Muscle layer of duodenum (tissue), 2 donors: ENCODE measurements around the gene POLR2H.

Source experiments
- H3K27ac ChIP-seq: one replicate; pipeline ENCODE4 v1.7.0; 2013; ENCODE audit warnings: mild to moderate bottlenecking, low read length
- H3K27me3 ChIP-seq: one replicate; pipeline ENCODE4 v1.7.0; 2013; ENCODE audit warnings: low read depth, mild to moderate bottlenecking, control low read depth, low read length
- H3K36me3 ChIP-seq, 2 donors: one replicate each; pipeline ENCODE4 v1.7.0; 2013; ENCODE audit warnings: low read length in 2 of 2, control low read depth in 1 of 2, mild to moderate bottlenecking in 1 of 2; ENCODE audit not compliant: insufficient read depth in 2 of 2, control insufficient read depth in 1 of 2
- H3K4me1 ChIP-seq, 2 donors: one replicate each; pipeline ENCODE4 v1.7.0; 2013; ENCODE audit warnings: low read length in 2 of 2, mild to moderate bottlenecking in 2 of 2, control low read depth in 1 of 2, moderate library complexity in 1 of 2; ENCODE audit not compliant: insufficient read depth in 2 of 2, control insufficient read depth in 1 of 2
- H3K4me3 ChIP-seq, 2 donors: one replicate each; pipeline ENCODE4 v1.7.0; 2013; ENCODE audit warnings: low read length in 2 of 2, low read depth in 1 of 2, mild to moderate bottlenecking in 1 of 2
- H3K9me3 ChIP-seq, 2 donors: one replicate each; pipeline ENCODE4 v1.7.0; 2013; ENCODE audit warnings: low read length in 2 of 2, control low read depth in 1 of 2, mild to moderate bottlenecking in 1 of 2; ENCODE audit not compliant: control insufficient read depth in 1 of 2
- donor health status: healthy.

The POLR2H gene

DNA sequence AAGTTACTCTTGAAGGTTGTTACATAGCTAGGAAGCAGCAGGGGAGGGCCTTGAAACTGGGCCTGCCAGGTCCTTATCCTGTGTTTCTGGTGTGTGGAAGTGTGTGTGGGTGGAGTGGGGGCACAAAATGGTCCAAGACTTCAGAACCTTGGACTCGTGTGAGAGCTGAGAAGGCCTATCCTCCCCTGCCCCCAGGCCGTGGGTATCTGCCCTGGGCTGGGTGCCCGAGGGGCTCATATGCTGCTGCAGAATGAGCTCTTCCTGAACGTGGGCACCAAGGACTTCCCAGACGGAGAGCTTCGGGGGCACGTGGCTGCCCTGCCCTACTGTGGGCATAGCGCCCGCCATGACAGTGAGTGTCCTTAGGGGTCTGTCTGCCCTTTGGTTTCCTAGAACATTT is 22.8 kb downstream of the POLR2H start:
- Histone ChIP-seq H3K9me3 (no peaks in the 10 kb centered on the region), H3K4me3 (no peak overlapping the region), H3K27me3 (peaks cover 8% of the 10 kb centered on the region), H3K36me3 (peaks cover 0 to 6% of the 10 kb centered on the region in 2 donors), H3K27ac (no peak overlapping the region), H3K4me1 (peaks cover 0 to 13% of the 10 kb centered on the region in 2 donors)

DNA sequence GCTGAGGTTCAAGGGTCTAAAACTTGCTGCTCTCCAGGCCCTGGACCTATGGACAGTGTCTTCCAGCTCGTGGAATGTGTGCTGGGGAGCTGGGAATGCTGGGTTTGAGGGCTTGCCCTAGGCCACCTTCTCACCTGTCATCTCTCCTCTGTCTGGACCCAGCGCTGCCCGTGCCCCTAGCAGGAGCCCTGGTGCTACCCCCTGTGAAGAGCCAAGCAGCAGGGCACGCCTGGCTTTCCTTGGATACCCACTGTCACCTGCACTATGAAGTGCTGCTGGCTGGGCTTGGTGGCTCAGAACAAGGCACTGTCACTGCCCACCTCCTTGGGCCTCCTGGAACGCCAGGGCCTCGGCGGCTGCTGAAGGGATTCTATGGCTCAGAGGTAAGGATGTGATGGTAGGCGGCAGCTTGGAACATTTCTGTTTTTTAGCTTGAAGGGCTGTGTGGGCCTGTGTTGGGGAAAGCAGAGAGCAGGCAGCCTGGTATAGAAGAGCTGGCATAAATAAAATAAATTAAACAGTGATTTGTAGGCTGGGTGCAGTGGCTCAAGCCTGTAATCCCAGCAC is 23.4 kb downstream of the POLR2H start:
- Histone ChIP-seq H3K9me3 (no peaks in the 10 kb centered on the region), H3K27ac (no peak overlapping the region), H3K4me1 (peaks cover 0 to 13% of the 10 kb centered on the region in 2 donors), H3K36me3 (peaks cover 0 to 6% of the 10 kb centered on the region in 2 donors), H3K27me3 (peaks cover 8% of the 10 kb centered on the region), H3K4me3 (no peak overlapping the region)

DNA sequence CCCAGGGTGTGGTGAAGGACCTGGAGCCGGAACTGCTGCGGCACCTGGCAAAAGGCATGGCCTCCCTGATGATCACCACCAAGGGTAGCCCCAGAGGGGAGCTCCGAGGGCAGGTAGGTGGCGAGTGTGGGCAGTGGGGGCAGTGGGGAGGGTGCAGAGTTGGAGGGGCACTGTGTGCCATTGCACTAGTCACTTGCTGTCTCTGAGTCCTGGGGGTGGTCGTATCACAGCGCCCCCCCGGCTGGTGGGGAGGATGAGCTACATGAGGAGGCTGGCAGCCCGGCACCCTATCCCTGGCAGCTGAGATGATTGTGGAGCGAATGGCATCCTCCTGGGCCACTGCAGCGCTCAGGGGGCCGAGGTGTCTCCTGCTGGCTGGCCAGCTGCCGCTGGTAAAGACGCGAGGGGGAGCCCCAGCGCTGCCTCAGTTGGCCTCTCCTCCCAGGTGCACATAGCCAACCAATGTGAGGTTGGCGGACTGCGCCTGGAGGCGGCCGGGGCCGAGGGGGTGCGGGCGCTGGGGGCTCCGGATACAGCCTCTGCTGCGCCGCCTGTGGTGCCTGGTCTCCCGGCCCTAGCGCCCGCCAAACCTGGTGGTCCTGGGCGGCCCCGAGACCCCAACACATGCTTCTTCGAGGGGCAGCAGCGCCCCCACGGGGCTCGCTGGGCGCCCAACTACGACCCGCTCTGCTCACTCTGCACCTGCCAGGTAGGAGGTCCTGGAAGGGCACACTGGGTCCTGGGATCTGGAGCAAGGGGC is 24.7 kb downstream of the POLR2H start:
- no peak overlapping the region for H3K27ac ChIP-seq
- H3K27me3 ChIP-seq: peaks cover under 1% of the 10 kb centered on the region
- peaks cover 0 to 6% of the 10 kb centered on the region in 2 donors for H3K36me3 ChIP-seq
- no peaks in the 10 kb centered on the region for H3K9me3 ChIP-seq
- H3K4me1 ChIP-seq: peaks cover 0 to 5% of the 10 kb centered on the region in 2 donors
- no peak overlapping the region for H3K4me3 ChIP-seq

DNA sequence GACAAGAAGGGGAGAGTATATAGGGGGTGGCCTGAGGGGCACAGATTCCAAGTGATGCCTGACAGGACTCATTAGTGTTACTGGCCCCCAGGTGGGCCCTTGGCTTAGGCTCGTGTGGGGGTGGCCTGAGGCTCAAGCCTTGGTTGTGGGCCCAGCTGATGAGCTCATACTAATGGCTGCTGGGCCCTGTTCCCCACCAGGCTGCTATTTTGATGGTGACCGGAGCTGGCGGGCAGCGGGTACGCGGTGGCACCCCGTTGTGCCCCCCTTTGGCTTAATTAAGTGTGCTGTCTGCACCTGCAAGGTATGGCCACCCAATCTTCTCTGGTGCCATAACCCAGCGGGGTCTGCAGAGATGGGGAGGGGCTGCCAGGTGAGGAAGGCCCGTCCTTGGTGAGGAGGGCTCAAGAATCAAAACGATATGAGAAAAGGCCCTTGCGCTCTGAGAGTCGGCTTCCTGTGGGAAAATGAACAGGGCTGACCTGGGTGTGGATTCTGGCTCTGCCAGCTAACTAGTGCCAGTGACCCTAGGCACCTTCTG is 25.7 kb downstream of the POLR2H start:
- no peaks in the 10 kb centered on the region for H3K9me3 ChIP-seq
- H3K36me3 ChIP-seq: peaks cover 0 to 6% of the 10 kb centered on the region in 2 donors
- no peak overlapping the region for H3K4me3 ChIP-seq
- H3K4me1 ChIP-seq: no peaks in the 10 kb centered on the region
- H3K27me3 ChIP-seq: no peaks in the 10 kb centered on the region
- H3K27ac ChIP-seq: no peak overlapping the region

DNA sequence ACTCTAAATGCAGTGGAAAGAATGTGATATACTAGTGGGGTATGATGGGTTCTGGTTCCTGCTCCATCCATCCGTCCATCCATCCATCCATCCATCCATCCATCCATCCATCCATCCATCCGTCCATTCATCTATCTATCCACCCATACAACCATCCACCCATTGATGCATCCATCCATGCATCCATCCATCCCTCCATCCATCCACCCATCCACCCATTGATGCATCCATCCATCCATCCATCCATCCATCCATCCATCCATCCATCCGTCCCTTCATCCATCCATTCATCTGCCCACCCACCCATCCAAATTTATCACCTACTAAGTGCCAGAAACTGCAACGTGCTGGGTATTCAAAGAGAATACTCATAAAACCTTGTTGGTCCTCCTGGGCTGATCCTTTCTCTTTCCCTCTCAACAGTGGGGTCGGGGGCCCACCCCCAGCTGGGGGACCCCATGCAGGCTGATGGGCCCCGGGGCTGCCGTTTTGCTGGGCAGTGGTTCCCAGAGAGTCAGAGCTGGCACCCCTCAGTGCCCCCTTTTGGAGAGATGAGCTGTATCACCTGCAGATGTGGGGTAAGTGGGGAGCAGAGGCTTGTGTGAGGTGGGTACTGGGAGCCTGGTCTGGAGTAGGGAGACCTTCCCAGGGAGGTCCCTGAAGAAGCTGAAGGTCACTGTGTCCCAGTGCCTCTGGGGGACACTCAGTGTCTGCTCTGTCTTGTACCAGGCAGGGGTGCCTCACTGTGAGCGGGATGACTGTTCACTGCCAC is 26.8 kb downstream of the POLR2H start:
- Histone ChIP-seq H3K4me3 (no peak overlapping the region), H3K27ac (no peak overlapping the region), H3K9me3 (no peaks in the 10 kb centered on the region), H3K27me3 (no peaks in the 10 kb centered on the region), H3K36me3 (peaks cover 0 to 6% of the 10 kb centered on the region in 2 donors), H3K4me1 (no peaks in the 10 kb centered on the region)

DNA sequence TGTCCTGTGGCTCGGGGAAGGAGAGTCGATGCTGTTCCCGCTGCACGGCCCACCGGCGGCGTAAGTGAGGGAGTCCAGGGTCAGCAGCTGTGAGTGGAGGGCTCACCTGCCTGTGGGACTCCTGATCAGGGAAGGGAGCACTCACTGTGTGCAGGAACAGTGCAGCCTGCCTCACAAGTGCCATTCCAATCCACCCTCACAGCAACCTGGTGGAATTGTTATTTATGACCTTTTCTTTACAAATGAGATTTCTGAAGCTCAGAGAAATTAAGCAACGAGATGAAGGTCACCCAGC is 27.4 kb downstream of the POLR2H start:
- Histone ChIP-seq H3K4me1 (no peaks in the 10 kb centered on the region), H3K9me3 (no peaks in the 10 kb centered on the region), H3K27ac (no peak overlapping the region), H3K27me3 (no peaks in the 10 kb centered on the region), H3K4me3 (no peak overlapping the region), H3K36me3 (peaks cover 0 to 6% of the 10 kb centered on the region in 2 donors)

DNA sequence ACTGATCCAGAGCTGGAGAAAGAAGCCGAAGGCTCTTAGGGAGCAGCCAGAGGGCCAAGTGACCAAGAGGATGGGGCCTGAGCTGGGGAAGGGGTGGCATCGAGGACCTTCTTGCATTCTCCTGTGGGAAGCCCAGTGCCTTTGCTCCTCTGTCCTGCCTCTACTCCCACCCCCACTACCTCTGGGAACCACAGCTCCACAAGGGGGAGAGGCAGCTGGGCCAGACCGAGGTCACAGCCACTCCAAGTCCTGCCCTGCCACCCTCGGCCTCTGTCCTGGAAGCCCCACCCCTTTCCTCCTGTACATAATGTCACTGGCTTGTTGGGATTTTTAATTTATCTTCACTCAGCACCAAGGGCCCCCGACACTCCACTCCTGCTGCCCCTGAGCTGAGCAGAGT is 27.9 kb downstream of the POLR2H start:
- no peaks in the 10 kb centered on the region for H3K4me1 ChIP-seq
- no peak overlapping the region for H3K27ac ChIP-seq
- no peaks in the 10 kb centered on the region for H3K27me3 ChIP-seq
- peaks cover 0 to 6% of the 10 kb centered on the region in 2 donors for H3K36me3 ChIP-seq
- no peaks in the 10 kb centered on the region for H3K9me3 ChIP-seq
- no peak overlapping the region for H3K4me3 ChIP-seq

DNA sequence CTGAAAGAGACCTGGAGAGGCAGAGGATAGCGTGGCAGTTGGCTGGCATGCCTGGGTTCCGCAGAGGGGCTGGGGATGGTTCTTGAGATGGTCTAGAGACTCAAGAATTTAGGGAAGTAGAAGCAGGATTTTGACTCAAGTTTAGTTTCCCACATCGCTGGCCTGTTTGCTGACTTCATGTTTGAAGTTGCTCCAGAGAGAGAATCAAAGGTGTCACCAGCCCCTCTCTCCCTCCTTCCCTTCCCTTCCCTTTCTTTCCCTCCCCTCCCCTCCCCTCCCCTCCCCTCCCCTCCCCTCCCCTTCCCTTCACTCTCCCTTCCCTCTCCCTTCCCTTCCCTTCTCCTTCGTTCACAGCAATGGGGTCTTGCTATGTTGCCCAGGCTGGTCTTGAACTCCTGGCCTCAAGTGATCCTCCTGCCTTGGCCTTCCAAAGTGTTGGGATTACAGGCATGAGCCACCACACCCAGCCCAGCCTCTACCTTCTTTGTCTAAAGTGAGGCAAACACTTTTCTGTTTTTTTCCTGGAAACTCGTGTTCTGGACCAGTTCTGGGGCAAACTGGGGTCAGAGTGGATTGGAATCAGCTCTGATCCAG is 28.5 kb downstream of the POLR2H start:
- Histone ChIP-seq H3K27ac (no peak overlapping the region), H3K4me1 (no peaks in the 10 kb centered on the region), H3K9me3 (no peaks in the 10 kb centered on the region), H3K27me3 (no peaks in the 10 kb centered on the region), H3K36me3 (peaks cover 0 to 6% of the 10 kb centered on the region in 2 donors), H3K4me3 (no peak overlapping the region)

DNA sequence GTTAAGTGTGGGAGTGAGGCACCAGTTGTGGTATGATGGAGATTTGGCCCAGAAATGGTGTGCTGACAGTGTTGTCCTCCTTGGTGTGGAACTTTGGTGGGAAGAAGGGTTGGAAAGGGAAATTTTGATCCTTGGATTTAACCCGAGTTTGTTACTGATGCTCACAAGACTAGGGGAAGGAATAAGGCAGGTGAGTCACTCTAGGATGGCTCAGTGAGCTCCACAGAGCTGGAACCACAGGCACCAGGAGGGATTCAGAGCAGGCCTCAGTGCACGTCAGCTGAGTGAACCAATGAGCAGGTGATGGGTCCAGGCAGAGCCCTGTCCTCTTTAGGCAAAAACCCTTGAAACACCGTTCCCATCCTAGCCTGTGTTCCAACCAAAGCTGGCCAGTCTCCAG is 29.8 kb downstream of the POLR2H start:
- no peak overlapping the region for H3K27ac ChIP-seq
- H3K4me3 ChIP-seq: no peak overlapping the region
- H3K36me3 ChIP-seq: peaks cover 0 to 3% of the 10 kb centered on the region in 2 donors
- H3K4me1 ChIP-seq: no peaks in the 10 kb centered on the region
- H3K27me3 ChIP-seq: no peaks in the 10 kb centered on the region
- H3K9me3 ChIP-seq: no peaks in the 10 kb centered on the region

DNA sequence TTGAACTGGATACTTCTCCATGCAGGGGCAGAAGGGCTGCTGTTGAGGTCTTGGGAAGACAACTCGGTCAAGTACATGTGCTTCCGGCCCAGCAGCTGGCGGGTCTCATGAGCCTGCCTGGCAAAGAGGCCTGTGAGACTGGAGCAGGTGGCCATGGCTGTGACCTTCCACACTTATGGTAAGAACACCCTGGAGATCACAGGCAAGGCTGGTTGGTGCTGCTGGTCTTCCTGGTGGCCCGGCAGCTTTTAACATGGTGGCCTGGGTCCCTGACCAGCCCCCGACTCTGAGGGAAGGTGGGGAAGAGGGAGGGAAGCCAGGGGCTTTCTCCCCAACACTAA is 33.8 kb downstream of the POLR2H start:
- Histone ChIP-seq H3K4me1 (no peaks in the 10 kb centered on the region), H3K4me3 (no peak overlapping the region), H3K27ac (no peak overlapping the region), H3K27me3 (no peaks in the 10 kb centered on the region), H3K36me3 (no peaks in the 10 kb centered on the region), H3K9me3 (no peaks in the 10 kb centered on the region)

DNA sequence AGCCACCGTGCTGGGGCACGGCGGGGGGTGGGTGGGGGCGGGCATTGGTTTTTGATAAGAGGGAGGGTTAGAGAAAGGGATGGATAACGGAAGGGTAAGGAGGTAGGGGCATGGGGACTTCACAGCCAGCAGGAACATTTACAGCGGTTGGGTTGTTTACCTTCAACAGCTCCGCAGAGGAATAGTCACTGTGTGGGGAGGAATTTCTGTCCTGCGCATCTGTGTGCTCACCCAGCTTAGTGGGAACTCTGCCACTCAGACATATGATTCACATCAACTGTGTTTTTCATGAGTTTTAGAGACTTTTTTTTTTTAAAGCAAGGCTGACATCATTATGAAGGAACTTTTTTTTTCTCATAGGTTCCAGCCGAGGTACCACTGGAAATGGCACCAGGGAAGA is 37.9 kb downstream of the POLR2H start:
- Histone ChIP-seq H3K9me3 (no peaks in the 10 kb centered on the region), H3K27me3 (no peaks in the 10 kb centered on the region), H3K4me1 (no peaks in the 10 kb centered on the region), H3K4me3 (no peak overlapping the region), H3K27ac (no peak overlapping the region), H3K36me3 (no peaks in the 10 kb centered on the region)
